ENCODE measurements around the gene RSPO4. TPM values are rescaled to one million over a fixed set of nuclear protein-coding genes. Genes with fewer than 3 reads are reported as not detected.
"Not testable (repeated sequence)": the region's sequence is repeated elsewhere in the genome, so short reads cannot be mapped to it uniquely, and the experiment has no call there.

RSPO4 gene
- total RNA-seq, 1 donor from 2014 or later = not detected

- Mint-ChIP-seq H3K27ac (ENCODE audit: unreplicated experiment) (no peak overlapping the region), H3K4me3 (ENCODE audit: unreplicated experiment) (no peak overlapping the region), H3K4me1 (ENCODE audit: unreplicated experiment) (no peaks in the 10 kb centered on the region), H3K9me3 (ENCODE audit: unreplicated experiment) (peaks cover 4% of the 10 kb centered on the region), H3K36me3 (ENCODE audit: unreplicated experiment) (no peaks in the 10 kb centered on the region), H3K27me3 (ENCODE audit: unreplicated experiment) (peaks cover 6% of the 10 kb centered on the region)
- no peak for TF ChIP-seq CTCF (IDR thresholded peaks at IDR 0.05)
- no peak for DNase-seq (ENCODE audit: extremely low spot score, unreplicated experiment)
Measured at GRCh38 chr20:990293-990959, 11.7 kb downstream of the RSPO4 start.

- H3K4me3 Mint-ChIP-seq (ENCODE audit: unreplicated experiment) = no peak overlapping the region
- peaks cover 6% of the 10 kb centered on the region for H3K27me3 Mint-ChIP-seq (ENCODE audit: unreplicated experiment)
- H3K27ac Mint-ChIP-seq (ENCODE audit: unreplicated experiment) = no peak overlapping the region
- H3K36me3 Mint-ChIP-seq (ENCODE audit: unreplicated experiment) = no peaks in the 10 kb centered on the region
- no peak for DNase-seq (ENCODE audit: extremely low spot score, unreplicated experiment)
- no peak for TF ChIP-seq CTCF (IDR thresholded peaks at IDR 0.05)
- peaks cover 4% of the 10 kb centered on the region for H3K9me3 Mint-ChIP-seq (ENCODE audit: unreplicated experiment)
- no peaks in the 10 kb centered on the region for H3K4me1 Mint-ChIP-seq (ENCODE audit: unreplicated experiment)
Measured at GRCh38 chr20:988272-988671, 13.8 kb downstream of the RSPO4 start.

GRCh38 chr20:987677-988076 is 14.4 kb downstream of the RSPO4 start:
- peaks cover 6% of the 10 kb centered on the region for H3K27me3 Mint-ChIP-seq (ENCODE audit: unreplicated experiment)
- H3K36me3 Mint-ChIP-seq (ENCODE audit: unreplicated experiment) = no peaks in the 10 kb centered on the region
- no peak overlapping the region for H3K4me3 Mint-ChIP-seq (ENCODE audit: unreplicated experiment)
- H3K9me3 Mint-ChIP-seq (ENCODE audit: unreplicated experiment) = peaks cover 4% of the 10 kb centered on the region
- TF ChIP-seq CTCF (IDR thresholded peaks at IDR 0.05) = no peak
- H3K4me1 Mint-ChIP-seq (ENCODE audit: unreplicated experiment) = no peaks in the 10 kb centered on the region
- H3K27ac Mint-ChIP-seq (ENCODE audit: unreplicated experiment) = no peak overlapping the region
- DNase-seq (ENCODE audit: extremely low spot score, unreplicated experiment) = no peak

GRCh38 chr20:986733-987355 is 15.3 kb downstream of the RSPO4 start:
- peaks cover 4% of the 10 kb centered on the region for H3K9me3 Mint-ChIP-seq (ENCODE audit: unreplicated experiment)
- TF ChIP-seq CTCF (IDR thresholded peaks at IDR 0.05) = no peak
- no peaks in the 10 kb centered on the region for H3K36me3 Mint-ChIP-seq (ENCODE audit: unreplicated experiment)
- no peak overlapping the region for H3K27ac Mint-ChIP-seq (ENCODE audit: unreplicated experiment)
- H3K27me3 Mint-ChIP-seq (ENCODE audit: unreplicated experiment) = peaks cover 6% of the 10 kb centered on the region
- H3K4me3 Mint-ChIP-seq (ENCODE audit: unreplicated experiment) = no peak overlapping the region
- H3K4me1 Mint-ChIP-seq (ENCODE audit: unreplicated experiment) = no peaks in the 10 kb centered on the region
- DNase-seq (ENCODE audit: extremely low spot score, unreplicated experiment) = no peak

- H3K4me3 Mint-ChIP-seq (ENCODE audit: unreplicated experiment); H3K4me1 Mint-ChIP-seq (ENCODE audit: unreplicated experiment); H3K27ac Mint-ChIP-seq (ENCODE audit: unreplicated experiment); H3K36me3 Mint-ChIP-seq (ENCODE audit: unreplicated experiment); DNase-seq (ENCODE audit: extremely low spot score, unreplicated experiment); H3K27me3 Mint-ChIP-seq (ENCODE audit: unreplicated experiment); H3K9me3 Mint-ChIP-seq (ENCODE audit: unreplicated experiment): not testable (repeated sequence)
Measured at GRCh38 chr20:984994-985393, 17.1 kb downstream of the RSPO4 start.

Data from osteocyte (in vitro differentiated cells).